Muscle of leg (tissue), 16 donors: ENCODE measurements around the gene MTFR1L. TPM values are rescaled to one million over a fixed set of nuclear protein-coding genes. Genes with fewer than 3 reads are reported as not detected.

Experiments
- DNase-seq: peaks from one replicate; pipeline ENCODE4 v3.0.0; 2013
- H3K27ac ChIP-seq: one replicate; pipeline ENCODE4 v1.5.1; 2013; ENCODE audit warnings: mild to moderate bottlenecking, low read length, control low read depth
- H3K27me3 ChIP-seq: one replicate; pipeline ENCODE4 v1.6.1; 2013; ENCODE audit warnings: low read length; ENCODE audit not compliant: control insufficient read depth, insufficient read depth
- H3K36me3 ChIP-seq: one replicate; pipeline ENCODE4 v1.6.1; 2013; ENCODE audit warnings: low read length; ENCODE audit not compliant: control insufficient read depth, insufficient read depth
- H3K4me1 ChIP-seq: one replicate; pipeline ENCODE4 v1.6.1; 2013; ENCODE audit warnings: low read length; ENCODE audit not compliant: control insufficient read depth, insufficient read depth
- H3K4me3 ChIP-seq: one replicate; pipeline ENCODE4 v1.5.1; 2013; ENCODE audit warnings: low read length, control low read depth
- H3K9me3 ChIP-seq: replicated peaks from 2 replicates; pipeline ENCODE4 v1.6.1; 2013; ENCODE audit warnings: low read depth, low read length; ENCODE audit not compliant: control insufficient read depth
- whole genome bisulfite sequencing: methylation state at CpG from one replicate; pipeline ENCODE4 v1.1.5; 2013; ENCODE audit warnings: missing lambda C conversion rate; ENCODE audit not compliant: insufficient coverage; 5-methylcytosine and 5-hydroxymethylcytosine counted together
- long read RNA-seq, 11 donors: transcript quantifications; one replicate each; lab custom pipeline, GENCODE V29; 2026
- polyA plus RNA-seq, 8 donors: library from polyadenylated mRNA; unstranded; fragments of 120-200 nt; gene quantifications; one replicate each; pipeline versions ENCODE4 v1.2.1 to v1.2.3, GENCODE V29; 2013; ENCODE audit warnings: inconsistent platforms in 1 of 8, low replicate concordance in 1 of 8; ENCODE audit not compliant: insufficient read length in 8 of 8, insufficient read depth in 1 of 8
- total RNA-seq: library from RNA; stranded (reverse); fragments of 120-200 nt; gene quantifications from one replicate; pipeline ENCODE4 v1.2.4, GENCODE V29; 2013

Gene MTFR1L
- total RNA-seq (53.2 TPM), polyA plus RNA-seq (10 to 100 TPM; 58.9 to 76.3 (median 64.1) TPM)
- long read RNA-seq, donor 1, transcript MTFR1L-203 (7 exons, 2,004 nt) = major isoform, 9 of 25 reads
- long read RNA-seq, donor 1, partial matches to known transcripts = 15 of 25 reads
- long read RNA-seq, donor 1, other reads (novel, unspliced or antisense) = 0 of 25 reads
- long read RNA-seq, donor 2 = 0 reads
- long read RNA-seq, donor 3, transcript MTFR1L-203 (7 exons, 2,004 nt) = major isoform, 17 of 20 reads
- long read RNA-seq, donor 3, partial matches to known transcripts = 0 of 20 reads
- long read RNA-seq, donor 3, other reads (novel, unspliced or antisense) = 0 of 20 reads
- long read RNA-seq, donor 4, transcript MTFR1L-203 (7 exons, 2,004 nt) = major isoform, 6 of 11 reads
- long read RNA-seq, donor 4, partial matches to known transcripts = 0 of 11 reads
- long read RNA-seq, donor 4, other reads (novel, unspliced or antisense) = 0 of 11 reads
- long read RNA-seq, donor 5, transcript MTFR1L-210 (7 exons, 1,873 nt) = minor isoform, 6 of 35 reads
- long read RNA-seq, donor 5, transcript MTFR1L-203 (7 exons, 2,004 nt) = major isoform, 27 of 35 reads
- long read RNA-seq, donor 5, partial matches to known transcripts = 0 of 35 reads
- long read RNA-seq, donor 5, other reads (novel, unspliced or antisense) = 0 of 35 reads
- long read RNA-seq, donor 6, transcript MTFR1L-203 (7 exons, 2,004 nt) = major isoform, 25 of 69 reads
- long read RNA-seq, donor 6, partial matches to known transcripts = 37 of 69 reads
- long read RNA-seq, donor 6, other reads (novel, unspliced or antisense) = 0 of 69 reads
- long read RNA-seq, donor 7, transcript MTFR1L-203 (7 exons, 2,004 nt) = major isoform, 21 of 30 reads
- long read RNA-seq, donor 7, partial matches to known transcripts = 0 of 30 reads
- long read RNA-seq, donor 7, other reads (novel, unspliced or antisense) = 0 of 30 reads
- long read RNA-seq, donor 8, partial matches to known transcripts = 0 of 5 reads
- long read RNA-seq, donor 8, other reads (novel, unspliced or antisense) = 0 of 5 reads
- long read RNA-seq, donor 9, transcript MTFR1L-203 (7 exons, 2,004 nt) = major isoform, 12 of 20 reads
- long read RNA-seq, donor 9, partial matches to known transcripts = 6 of 20 reads
- long read RNA-seq, donor 9, other reads (novel, unspliced or antisense) = 0 of 20 reads
- long read RNA-seq, donor 10, transcript MTFR1L-203 (7 exons, 2,004 nt) = major isoform, 19 of 1,033 reads
- long read RNA-seq, donor 10, partial matches to known transcripts = 324 of 1,033 reads
- long read RNA-seq, donor 10, other reads (novel, unspliced or antisense) = 683 of 1,033 reads
- long read RNA-seq, donor 11, transcript MTFR1L-203 (7 exons, 2,004 nt) = major isoform, 12 of 14 reads
- long read RNA-seq, donor 11, partial matches to known transcripts = 0 of 14 reads
- long read RNA-seq, donor 11, other reads (novel, unspliced or antisense) = 0 of 14 reads

DNA sequence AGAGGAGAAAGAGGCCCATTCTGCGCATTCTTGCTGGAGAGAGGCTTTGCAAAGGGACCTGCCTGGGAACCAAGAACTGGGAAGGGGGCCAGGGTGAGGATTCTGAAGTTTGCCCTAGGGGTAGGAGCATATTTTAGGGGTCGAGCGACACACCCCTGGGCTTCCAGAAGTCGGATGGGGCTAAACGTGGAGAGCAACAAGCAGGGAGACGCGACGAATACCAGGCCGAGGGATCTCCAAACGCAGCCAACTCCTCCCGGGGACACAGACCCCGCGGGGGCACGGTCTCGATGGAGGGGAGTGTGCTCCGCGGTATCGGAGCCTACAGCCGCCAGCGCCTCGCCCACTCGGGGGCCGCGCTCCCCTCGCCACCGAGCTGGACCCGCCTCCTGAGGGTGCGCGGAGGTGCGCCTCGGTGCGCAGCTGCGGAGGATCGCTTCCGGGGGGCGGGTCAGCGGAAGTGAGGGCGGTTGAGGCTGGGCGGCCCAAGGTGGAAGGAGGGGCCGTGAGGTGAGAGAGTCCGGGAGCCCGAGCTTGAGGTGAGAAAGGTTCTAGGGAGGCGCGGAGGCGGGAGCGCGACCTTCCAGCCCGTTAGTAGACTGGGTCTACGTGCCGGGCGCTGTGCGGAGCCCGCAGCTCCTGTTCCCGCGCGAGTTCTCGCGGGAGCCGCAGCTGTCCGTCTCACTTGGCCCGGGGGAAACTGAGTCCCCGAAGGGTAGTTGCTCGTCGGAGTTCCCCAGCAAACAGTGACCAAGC is at the start of gene MTFR1L:
MTFR1L (plus strand) TSS at position 464 of the 756 bp plus-strand sequence. CDS start 3,151 bp downstream, outside the sequence.
- H3K27ac ChIP-seq = peak within 1 kb of the TSS; percentile 94
- H3K27me3 ChIP-seq = no peaks in the 10 kb centered on the region
- H3K9me3 ChIP-seq = no peaks in the 10 kb centered on the region
- H3K4me1 ChIP-seq = peaks cover 32% of the 10 kb centered on the region
- H3K4me3 ChIP-seq = peak within 1 kb of the TSS; percentile 97
- WGBS = under 1% methylated on average over 60 of the region's 64 CpGs
- peak; percentile 92 for DNase-seq
- H3K36me3 ChIP-seq = peaks cover 31% of the 10 kb centered on the region

GRCh38 chr1:25770541-25771220 is 49.1 kb upstream of the MTFR1L start:
- no peak for DNase-seq
- Histone ChIP-seq H3K36me3 (peaks cover 5% of the 10 kb centered on the region), H3K4me1 (peaks cover 41% of the 10 kb centered on the region), H3K9me3 (no peaks in the 10 kb centered on the region), H3K27me3 (no peaks in the 10 kb centered on the region), H3K4me3 (no peak overlapping the region), H3K27ac (peak overlapping the region; percentile 43)
- 50% methylated on average over 9 of the region's 14 CpGs for WGBS

DNA sequence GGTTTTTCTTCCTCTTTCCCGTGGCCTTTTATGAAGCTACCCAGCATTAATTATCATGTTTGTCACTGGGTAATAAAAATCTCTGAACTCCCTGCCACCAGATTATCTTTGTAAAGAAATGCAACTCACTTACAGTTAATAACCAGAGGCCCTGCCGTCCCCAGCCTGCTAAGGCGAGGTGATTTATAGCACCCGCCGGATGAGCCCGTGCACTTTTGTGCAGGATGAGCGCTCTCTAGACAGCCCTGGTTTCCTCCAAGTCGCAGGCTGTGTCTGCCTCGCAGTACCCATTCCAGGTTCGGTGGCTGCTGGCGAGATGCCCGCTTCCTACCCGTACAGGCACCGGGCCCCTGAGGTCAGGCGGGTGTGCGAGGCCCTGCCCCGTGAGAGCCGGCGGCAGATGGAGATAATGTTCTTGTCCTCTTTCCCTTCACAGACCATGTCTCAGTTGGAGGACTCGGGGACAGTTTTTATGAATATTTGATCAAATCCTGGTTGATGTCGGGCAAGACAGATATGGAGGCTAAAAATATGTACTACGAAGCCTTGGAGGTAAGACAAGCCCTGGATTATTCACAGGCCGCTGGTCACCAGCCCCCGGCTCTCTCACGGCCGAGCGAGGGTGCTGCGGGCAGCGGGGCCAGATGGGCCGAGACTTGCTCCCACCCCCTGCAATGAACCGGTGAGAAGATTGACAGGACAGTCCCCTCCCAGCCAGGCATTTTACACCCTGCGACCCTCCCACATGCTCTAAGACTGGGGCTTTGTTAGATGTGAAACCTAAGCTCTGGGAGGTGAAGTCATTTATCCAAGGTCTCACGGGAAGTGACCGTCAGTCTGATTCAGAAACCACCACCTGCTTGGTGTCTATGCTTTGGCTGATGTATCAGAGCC is 48.3 kb upstream of the MTFR1L start:
- Histone ChIP-seq H3K27me3 (no peaks in the 10 kb centered on the region), H3K36me3 (peaks cover 5% of the 10 kb centered on the region), H3K4me3 (no peak overlapping the region), H3K4me1 (peaks cover 36% of the 10 kb centered on the region), H3K27ac (peak overlapping the region; percentile 43), H3K9me3 (no peaks in the 10 kb centered on the region)
- 42% methylated on average over 19 of the region's 34 CpGs for WGBS
- DNase-seq = peak; percentile 66

DNA sequence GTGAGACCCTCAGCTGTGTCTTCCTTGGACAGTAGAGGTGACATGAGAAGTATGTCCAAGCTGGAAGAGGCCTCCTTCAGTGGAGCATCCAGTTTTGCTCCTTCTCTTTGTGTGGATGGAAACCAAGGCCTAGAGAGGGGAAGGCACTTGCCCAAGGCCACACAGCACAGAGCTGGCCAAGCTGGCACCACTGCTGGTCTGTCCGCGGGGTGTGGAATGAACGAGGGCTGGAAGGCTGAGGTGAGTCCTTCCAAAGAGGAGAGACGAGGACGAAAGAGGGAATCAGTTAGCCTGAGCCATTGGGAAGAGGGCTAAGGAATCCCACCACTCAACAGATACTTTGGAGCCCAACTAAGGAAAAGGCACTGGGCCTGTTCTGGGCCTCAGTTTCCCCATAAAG is 47.6 kb upstream of the MTFR1L start:
- Histone ChIP-seq H3K4me1 (peaks cover 36% of the 10 kb centered on the region), H3K4me3 (no peak overlapping the region), H3K27me3 (no peaks in the 10 kb centered on the region), H3K36me3 (peaks cover 5% of the 10 kb centered on the region), H3K27ac (no peak overlapping the region), H3K9me3 (no peaks in the 10 kb centered on the region)
- no peak for DNase-seq
- WGBS = 100% methylated on average over 1 of the region's 5 CpGs

- 90% methylated on average over 5 of the region's 5 CpGs for WGBS
- Histone ChIP-seq H3K4me1 (peaks cover 36% of the 10 kb centered on the region), H3K4me3 (no peak overlapping the region)
Measured at GRCh38 chr1:25772692-25773245, 47.0 kb upstream of the MTFR1L start.

DNA sequence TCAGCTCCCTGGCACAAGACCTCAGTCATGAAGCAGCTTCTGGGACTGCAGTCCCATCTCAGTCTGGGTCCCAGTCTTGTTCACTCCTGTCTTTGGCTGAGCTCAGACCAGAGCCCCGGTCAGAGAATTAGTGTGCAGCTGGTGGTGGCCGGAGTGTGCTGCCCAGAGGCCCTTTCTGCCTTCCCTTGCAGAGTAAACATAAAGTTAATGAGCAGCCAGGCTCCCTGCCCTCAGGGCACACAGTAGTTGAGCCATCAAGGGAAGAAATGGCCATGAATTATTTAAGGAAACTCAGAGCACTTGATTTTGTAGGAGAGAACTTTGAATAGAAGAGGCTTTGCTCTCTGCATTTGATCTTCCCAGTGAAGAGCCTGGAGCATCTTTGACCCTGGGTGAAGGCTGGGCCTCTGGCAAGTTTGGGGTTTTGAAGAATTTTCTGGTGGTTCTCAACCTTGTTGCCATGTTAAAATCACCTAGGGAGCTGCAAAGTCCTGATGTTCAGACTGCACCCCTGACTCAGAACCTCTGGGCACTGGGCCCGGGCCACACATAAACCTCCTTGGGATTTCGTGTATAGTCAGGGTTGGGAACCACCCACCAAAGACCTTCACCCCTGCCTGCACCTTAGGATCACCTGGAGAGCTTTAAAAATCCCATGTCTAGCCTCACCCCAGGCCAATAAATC is 46.2 kb upstream of the MTFR1L start:
- Histone ChIP-seq H3K36me3 (peaks cover 15% of the 10 kb centered on the region), H3K9me3 (no peaks in the 10 kb centered on the region), H3K27me3 (no peaks in the 10 kb centered on the region), H3K4me1 (peaks cover 36% of the 10 kb centered on the region), H3K4me3 (no peak overlapping the region), H3K27ac (no peak overlapping the region)
- WGBS = 69% methylated on average over 4 of the region's 4 CpGs
- DNase-seq = no peak

More at GRCh38 chr1:25772692-25773245, 47.0 kb upstream of the MTFR1L start:
- no peak for DNase-seq
- Histone ChIP-seq H3K9me3 (no peaks in the 10 kb centered on the region), H3K27me3 (no peaks in the 10 kb centered on the region), H3K27ac (no peak overlapping the region), H3K36me3 (peaks cover 7% of the 10 kb centered on the region)

DNA sequence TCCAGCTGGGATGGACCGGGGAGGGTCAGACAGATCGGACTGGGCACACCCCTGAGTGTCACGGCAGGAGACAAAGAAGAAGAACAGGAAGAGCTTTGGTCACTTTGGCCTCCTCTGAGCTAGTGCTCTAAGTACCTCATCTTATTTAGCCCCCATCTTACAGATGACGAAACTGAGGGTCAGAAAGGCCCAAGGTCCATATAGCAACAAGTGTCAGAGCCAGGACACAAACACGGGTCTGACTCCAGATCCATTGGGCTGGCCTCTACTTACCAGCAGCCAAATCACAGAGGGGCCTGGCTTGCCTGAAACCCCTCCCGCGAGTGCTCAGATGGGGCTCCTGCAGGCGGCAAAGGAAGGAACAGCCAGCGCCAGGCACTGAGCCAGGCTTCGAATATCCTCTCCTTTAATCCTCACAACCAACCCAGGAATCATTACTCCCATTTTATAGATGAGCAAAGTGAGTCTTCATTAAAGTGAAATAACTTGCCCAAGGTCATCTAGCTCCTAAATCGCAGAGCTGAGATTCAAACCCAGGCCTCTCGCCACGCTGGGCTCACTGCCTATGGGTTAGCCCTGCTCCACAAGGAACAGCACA is 45.4 kb upstream of the MTFR1L start:
- Histone ChIP-seq H3K4me3 (no peak overlapping the region), H3K9me3 (no peaks in the 10 kb centered on the region), H3K27ac (no peak overlapping the region), H3K27me3 (no peaks in the 10 kb centered on the region), H3K4me1 (peaks cover 36% of the 10 kb centered on the region), H3K36me3 (peaks cover 18% of the 10 kb centered on the region)
- no peak for DNase-seq
- 89% methylated on average over 5 of the region's 13 CpGs for WGBS
